Measurements from ENCODE around the gene PITX1.
"Not testable (repeated sequence)": the region's sequence is repeated elsewhere in the genome, so short reads cannot be mapped to it uniquely, and the experiment has no call there.

PITX1 gene

GRCh38 chr5:135033901-135034235 lies at the start of gene PITX1:
Gene PITX1, minus strand, starts transcription at chr5:135034228. Its CDS starts 347 bp downstream, at chr5:135033881.
- peak; percentile 84 for DNase-seq (ENCODE audit: insufficient read length, low spot score)
- FAIRE-seq = no peak
- no peak for TF ChIP-seq POLR2A (IDR thresholded peaks at IDR 0.05; ENCODE audit: low read depth, low read length)

- DNase-seq (ENCODE audit: insufficient read length, low spot score); FAIRE-seq: not testable (repeated sequence)
Observed at GRCh38 chr5:135083334-135083733, 49.3 kb upstream of the PITX1 start.

GRCh38 chr5:135081240-135081639 lies 47.2 kb upstream of the PITX1 start:
- DNase-seq (ENCODE audit: insufficient read length, low spot score) (no peak), FAIRE-seq (no peak)
- no peak for TF ChIP-seq POLR2A (IDR thresholded peaks at IDR 0.05; ENCODE audit: low read depth, low read length)

GRCh38 chr5:135079760-135080159 lies 45.7 kb upstream of the PITX1 start:
- FAIRE-seq = no peak
- DNase-seq (ENCODE audit: insufficient read length, low spot score) = no peak
- no peak for TF ChIP-seq POLR2A (IDR thresholded peaks at IDR 0.05; ENCODE audit: low read depth, low read length)

GRCh38 chr5:135079099-135079681 lies 45.2 kb upstream of the PITX1 start:
- FAIRE-seq = no peak
- TF ChIP-seq POLR2A (IDR thresholded peaks at IDR 0.05; ENCODE audit: low read depth, low read length) = no peak
- no peak for DNase-seq (ENCODE audit: insufficient read length, low spot score)

GRCh38 chr5:135076801-135077200 lies 42.8 kb upstream of the PITX1 start:
- DNase-seq (ENCODE audit: insufficient read length, low spot score) (no peak), FAIRE-seq (no peak)
- TF ChIP-seq POLR2A (IDR thresholded peaks at IDR 0.05; ENCODE audit: low read depth, low read length) = no peak

- TF ChIP-seq POLR2A (IDR thresholded peaks at IDR 0.05; ENCODE audit: low read depth, low read length) = no peak
- FAIRE-seq = peak; percentile 38
- peak; percentile 78 for DNase-seq (ENCODE audit: insufficient read length, low spot score)
Observed at GRCh38 chr5:135076051-135076491, 42.0 kb upstream of the PITX1 start.

- no peak for DNase-seq (ENCODE audit: insufficient read length, low spot score)
- FAIRE-seq = no peak
- TF ChIP-seq POLR2A (IDR thresholded peaks at IDR 0.05; ENCODE audit: low read depth, low read length) = no peak
Observed at GRCh38 chr5:135075621-135076020, 41.6 kb upstream of the PITX1 start.

- FAIRE-seq (no peak), DNase-seq (ENCODE audit: insufficient read length, low spot score) (peak; percentile 39)
- no peak for TF ChIP-seq POLR2A (IDR thresholded peaks at IDR 0.05; ENCODE audit: low read depth, low read length)
Observed at GRCh38 chr5:135073761-135074345, 39.8 kb upstream of the PITX1 start.

- FAIRE-seq (no peak), DNase-seq (ENCODE audit: insufficient read length, low spot score) (no peak)
- no peak for TF ChIP-seq POLR2A (IDR thresholded peaks at IDR 0.05; ENCODE audit: low read depth, low read length)
Observed at GRCh38 chr5:135072387-135073281, 38.6 kb upstream of the PITX1 start.

GRCh38 chr5:135071311-135071710 lies 37.3 kb upstream of the PITX1 start:
- FAIRE-seq (no peak), DNase-seq (ENCODE audit: insufficient read length, low spot score) (no peak)
- TF ChIP-seq POLR2A (IDR thresholded peaks at IDR 0.05; ENCODE audit: low read depth, low read length) = no peak

- no peak for TF ChIP-seq POLR2A (IDR thresholded peaks at IDR 0.05; ENCODE audit: low read depth, low read length)
- no peak for DNase-seq (ENCODE audit: insufficient read length, low spot score)
- no peak for FAIRE-seq
Observed at GRCh38 chr5:135069895-135070657, 36.0 kb upstream of the PITX1 start.

GRCh38 chr5:135069016-135069770 lies 35.2 kb upstream of the PITX1 start:
- no peak for FAIRE-seq
- no peak for TF ChIP-seq POLR2A (IDR thresholded peaks at IDR 0.05; ENCODE audit: low read depth, low read length)
- no peak for DNase-seq (ENCODE audit: insufficient read length, low spot score)

Data from H54 (cell line).